ENCODE results near the gene ST3GAL5.

ST3GAL5 gene

GRCh38 chr2:85803704-85804425 lies 84.9 kb downstream of the ST3GAL5 start:
- DNase-seq = no peak

GRCh38 chr2:85802354-85803103 lies 86.3 kb downstream of the ST3GAL5 start:
- DNase-seq = peak; percentile 43

GRCh38 chr2:85801871-85802270 lies 86.9 kb downstream of the ST3GAL5 start:
- no peak for DNase-seq

GRCh38 chr2:85800586-85800985 lies 88.2 kb downstream of the ST3GAL5 start:
- DNase-seq = no peak

GRCh38 chr2:85799215-85799956 lies 89.4 kb downstream of the ST3GAL5 start:
- DNase-seq = no peak

GRCh38 chr2:85797921-85798320 lies 90.9 kb downstream of the ST3GAL5 start:
- DNase-seq = no peak

GRCh38 chr2:85797263-85797660 lies 91.5 kb downstream of the ST3GAL5 start:
- no peak for DNase-seq

- peak; percentile 46 for DNase-seq
Observed at GRCh38 chr2:85796341-85797262, 92.2 kb downstream of the ST3GAL5 start.

- no peak for DNase-seq
Observed at GRCh38 chr2:85796046-85796340, 92.8 kb downstream of the ST3GAL5 start.

GRCh38 chr2:85795331-85796045 lies 93.3 kb downstream of the ST3GAL5 start:
- DNase-seq = no peak

- no peak for DNase-seq
Observed at GRCh38 chr2:85794491-85795121, 94.2 kb downstream of the ST3GAL5 start.

GRCh38 chr2:85794038-85794441 lies 94.8 kb downstream of the ST3GAL5 start:
- no peak for DNase-seq

- DNase-seq = no peak
Observed at GRCh38 chr2:85793584-85793983, 95.2 kb downstream of the ST3GAL5 start.

- DNase-seq = peak; percentile 83
Observed at GRCh38 chr2:85792783-85793441, 95.9 kb downstream of the ST3GAL5 start.

- DNase-seq = no peak
Observed at GRCh38 chr2:85791704-85792565, 96.9 kb downstream of the ST3GAL5 start.

- DNase-seq = no peak
Observed at GRCh38 chr2:85790499-85791188, 98.1 kb downstream of the ST3GAL5 start.

GRCh38 chr2:85790032-85790431 lies 98.8 kb downstream of the ST3GAL5 start:
- DNase-seq = no peak

- no peak for DNase-seq
Observed at GRCh38 chr2:85789271-85789670, 99.5 kb downstream of the ST3GAL5 start.

GRCh38 chr2:85788603-85789002 lies 100.2 kb downstream of the ST3GAL5 start:
- DNase-seq = no peak
